Stomach (tissue), 9 donors: ENCODE data around the gene KDM2A. TPM values are rescaled to one million over a fixed set of nuclear protein-coding genes. Genes with fewer than 3 reads are reported as not detected.
"Not testable (repeated sequence)": the region's sequence is repeated elsewhere in the genome, so short reads cannot be mapped to it uniquely, and the experiment has no call there.

ENCODE experiments used
- DNase-seq, 2 donors: peaks; one replicate each; pipeline versions ENCODE4 v3.0.0 to v3.0.0-alpha.2; 2013 to 2019
- H3K27ac ChIP-seq, 5 donors: fragments of 200-600 bp in 4 of 5; sonication (generic) in 4 of 5; one replicate each; pipeline ENCODE4 v1.5.1; 2013 to 2019; ENCODE audit warnings: mild to moderate bottlenecking in 1 of 5, moderate library complexity in 1 of 5
- H3K27me3 ChIP-seq, 3 donors: fragments of 200-600 bp; sonication (generic); one replicate each; pipeline ENCODE4 v1.5.1; 2017 to 2019; ENCODE audit warnings: mixed run types in 1 of 3
- H3K36me3 ChIP-seq, 4 donors: fragments of 200-600 bp; sonication (generic); 1 replicate in 3 of 4; 2 replicates in 1 of 4; pipeline ENCODE4 v1.5.1; 2016 to 2019
- H3K4me1 ChIP-seq, 4 donors: fragments of 200-600 bp; sonication (generic); one replicate each; pipeline ENCODE4 v1.5.1; 2016 to 2019
- H3K4me3 ChIP-seq, 4 donors: fragments of 200-600 bp; sonication (generic) in 3 of 4; one replicate each; pipeline ENCODE4 v1.5.1; 2016 to 2019; ENCODE audit warnings: mild to moderate bottlenecking in 1 of 4
- H3K9me3 ChIP-seq, 4 donors: fragments of 200-600 bp; sonication (generic); one replicate each; pipeline ENCODE4 v1.5.1; 2016 to 2019
- CTCF ChIP-seq, 7 experiments: fragments of 450-650 bp in 4 of 7; fragments of 200-600 bp in 3 of 7; sonication (generic) in 3 of 7; IDR thresholded peaks; one replicate each; pipeline ENCODE4 v1.5.1; 2016 to 2019; ENCODE audit warnings: antibody characterized with exemption in 7 of 7, control low read depth in 2 of 7, mild to moderate bottlenecking in 1 of 7
- EP300 ChIP-seq: sonication (generic); formaldehyde crosslinking; IDR thresholded peaks from one replicate; pipeline ENCODE4 v1.6.1; 2017; ENCODE audit warnings: antibody characterized with exemption
- POLR2A ChIP-seq, 4 donors: fragments of 450-650 bp; IDR thresholded peaks; one replicate each; pipeline ENCODE4 v1.6.1; 2016; ENCODE audit warnings: antibody characterized with exemption in 4 of 4, control low read depth in 2 of 4, mild to moderate bottlenecking in 1 of 4, moderate library complexity in 1 of 4
- POLR2AphosphoS5 ChIP-seq, 3 donors: sonication (generic); formaldehyde crosslinking; IDR thresholded peaks; one replicate each; pipeline ENCODE4 v1.6.1; 2016; ENCODE audit warnings: antibody characterized with exemption in 3 of 3
- WGBS, 5 donors: extraction: QIAGEN DNeasy Blood & Tissue Kit in 3 of 5; methylation state at CpG; one replicate each; pipeline versions ENCODE4 v1.1.5 to v1.1.7; 2013 to 2018; 5-methylcytosine and 5-hydroxymethylcytosine counted together
- intact Hi-C: fragments of 100-400 bp; cut with DNase I; formaldehyde crosslinking; loops from one replicate; pipeline ENCODE4 v1.15.1; 2023; ENCODE audit warnings: low total_unique reads
- polyA plus RNA-seq, 3 donors: library from polyadenylated mRNA; stranded (reverse); fragments of 200-250 nt; gene quantifications; one replicate each; pipeline ENCODE4 v1.2.3, GENCODE V29; 2013
- total RNA-seq, 5 donors: library from RNA; depleted of rRNA; stranded (reverse); fragments of >200 nt; gene quantifications; one replicate each; pipeline versions ENCODE4 v1.1.0 to v1.2.3, GENCODE V29; 2014 to 2016
- donor health status: healthy with polysubstance abuse.
- donor health status: Bipolar disorder and iron deficiency.
- donor health status: healthy.

Gene KDM2A
- total and polyA plus RNA-seq, 8 donors = 15.4 to 125 (median 70.3) TPM

- intact Hi-C loops = no loop called here
- Histone ChIP-seq H3K27ac (no peak overlapping the region), H3K9me3 (no peaks in the 10 kb centered on the region), H3K4me3 (no peak overlapping the region), H3K4me1 (no peaks in the 10 kb centered on the region), H3K36me3 (peaks cover 15 to 78% (median 65%) of the 10 kb centered on the region in 4 donors), H3K27me3 (no peaks in the 10 kb centered on the region)
- no peak for DNase-seq
- TF ChIP-seq EP300 (no peak), POLR2AphosphoS5 (IDR thresholded peaks at IDR 0.05) (no peak), CTCF (IDR thresholded peaks at IDR 0.05) (no peak), POLR2A (IDR thresholded peaks at IDR 0.05) (no peak)
- WGBS, 5 donors = 76 to 87% (median 83%) methylated on average over 3 of the region's 3 CpGs
Measured at GRCh38 chr11:67204822-67205221, 85.8 kb downstream of the KDM2A start.

- H3K36me3 ChIP-seq = peaks cover 21 to 86% (median 79%) of the 10 kb centered on the region in 4 donors
- H3K9me3 ChIP-seq, H3K27me3 ChIP-seq, H3K27ac ChIP-seq, H3K4me1 ChIP-seq, DNase-seq, H3K4me3 ChIP-seq, intact Hi-C loops: not testable (repeated sequence)
- 96 to 98% (median 97%) methylated on average over 6 of the region's 6 CpGs for WGBS, 5 donors
Measured at GRCh38 chr11:67209222-67209621, 90.2 kb downstream of the KDM2A start.

- Histone ChIP-seq H3K36me3 (peaks cover 29 to 90% (median 86%) of the 10 kb centered on the region in 4 donors), H3K4me3 (no peak overlapping the region), H3K27ac (peak overlapping the region in 2 of 5 donors; percentile 13 to 43), H3K9me3 (no peaks in the 10 kb centered on the region), H3K4me1 (peaks cover 0 to 6% (median 0%) of the 10 kb centered on the region in 4 donors), H3K27me3 (no peaks in the 10 kb centered on the region)
- 75 to 88% (median 85%) methylated on average over 2 of the region's 2 CpGs for WGBS, 5 donors
- no peak for TF ChIP-seq POLR2A (IDR thresholded peaks at IDR 0.05)
- no peak for TF ChIP-seq POLR2AphosphoS5 (IDR thresholded peaks at IDR 0.05)
- TF ChIP-seq EP300 = no peak
- TF ChIP-seq CTCF (IDR thresholded peaks at IDR 0.05) = no peak
- intact Hi-C loops = no loop called here
- no peak for DNase-seq
Measured at GRCh38 chr11:67211656-67212436, 92.8 kb downstream of the KDM2A start.

- intact Hi-C loops = no loop called here
- no peak for TF ChIP-seq POLR2AphosphoS5 (IDR thresholded peaks at IDR 0.05)
- WGBS, 5 donors = 79 to 89% (median 80%) methylated on average over 5 of the region's 5 CpGs
- H3K27me3 ChIP-seq = no peaks in the 10 kb centered on the region
- peaks cover 0 to 6% (median 0%) of the 10 kb centered on the region in 4 donors for H3K4me1 ChIP-seq
- H3K27ac ChIP-seq = peak overlapping the region in 1 of 5 donors; percentile 10
- no peak overlapping the region for H3K4me3 ChIP-seq
- no peak for DNase-seq
- H3K36me3 ChIP-seq = peaks cover 29 to 93% (median 87%) of the 10 kb centered on the region in 4 donors
- H3K9me3 ChIP-seq = no peaks in the 10 kb centered on the region
Measured at GRCh38 chr11:67213178-67213621, 94.1 kb downstream of the KDM2A start.

- intact Hi-C loops = no loop called here
- Histone ChIP-seq H3K27ac (no peak overlapping the region), H3K36me3 (peaks cover 40 to 100% (median 94%) of the 10 kb centered on the region in 4 donors), H3K4me1 (no peaks in the 10 kb centered on the region), H3K9me3 (no peaks in the 10 kb centered on the region), H3K4me3 (no peak overlapping the region), H3K27me3 (no peaks in the 10 kb centered on the region)
- 81 to 86% (median 84%) methylated on average over 8 of the region's 8 CpGs for WGBS, 5 donors
- DNase-seq = no peak
- TF ChIP-seq EP300 = no peak
- no peak for TF ChIP-seq POLR2AphosphoS5 (IDR thresholded peaks at IDR 0.05)
- no peak for TF ChIP-seq POLR2A (IDR thresholded peaks at IDR 0.05)
- TF ChIP-seq CTCF (IDR thresholded peaks at IDR 0.05) = no peak
Measured at GRCh38 chr11:67227726-67228125, 108.7 kb downstream of the KDM2A start.
